Testis (tissue), 3 donors: Measurements from ENCODE around the gene ARHGAP12. TPM values are rescaled to one million over a fixed set of nuclear protein-coding genes. Genes with fewer than 3 reads are reported as not detected.

ENCODE experiments used
- DNase-seq: peaks from one replicate; pipeline ENCODE4 v3.0.0-alpha.2; 2019
- H3K27ac ChIP-seq, 2 donors: fragments of 200-600 bp; sonication (generic); one replicate each; pipeline ENCODE4 v1.5.1; 2019
- H3K27me3 ChIP-seq: fragments of 200-600 bp; sonication (generic); one replicate; pipeline ENCODE4 v1.5.1; 2019
- H3K36me3 ChIP-seq: fragments of 200-600 bp; sonication (generic); one replicate; pipeline ENCODE4 v1.5.1; 2017; ENCODE audit warnings: low read depth; ENCODE audit errors: missing control alignments
- H3K4me1 ChIP-seq: fragments of 200-600 bp; sonication (generic); one replicate; pipeline ENCODE4 v1.5.1; 2019
- H3K4me3 ChIP-seq, 2 donors: fragments of 200-600 bp; sonication (generic); one replicate each; pipeline ENCODE4 v1.5.1; 2017 to 2019
- H3K9me3 ChIP-seq: fragments of 200-600 bp; sonication (generic); one replicate; pipeline ENCODE4 v1.5.1; 2017
- POLR2A ChIP-seq: fragments of 450-650 bp; IDR thresholded peaks from one replicate; pipeline ENCODE4 v1.6.1; 2017; ENCODE audit warnings: antibody characterized with exemption, mild to moderate bottlenecking, moderate library complexity
- WGBS, 2 donors: methylation state at CpG; one replicate each; pipeline ENCODE4 v1.1.5; 2018; 5-methylcytosine and 5-hydroxymethylcytosine counted together
- intact Hi-C: fragments of 100-400 bp; cut with DNase I; formaldehyde crosslinking; loops from one replicate; pipeline ENCODE4 v1.15.1; 2023; ENCODE audit warnings: low total_unique reads
- polyA plus RNA-seq: library from polyadenylated mRNA; stranded (reverse); fragments of 350-450 nt; fragmentation: Illumina TruSeq; extraction: RNeasy Lipid Tissue Mini Kit (QIAGEN cat#74804); gene quantifications from one replicate; pipeline ENCODE4 v1.2.3, GENCODE V29; 2014; ENCODE audit warnings: low read depth, low replicate concordance; ENCODE audit not compliant: insufficient read depth
- total RNA-seq, 2 donors: library from RNA; depleted of rRNA; stranded (reverse); fragments of >200 nt; gene quantifications; one replicate each; pipeline ENCODE4 v1.2.3, GENCODE V29; 2016
- TF ChIP-seq, protein P1 (sequence below), 3 experiments: fragments of 450-650 bp in 2 of 3; fragments of 200-600 bp in 1 of 3; sonication (generic) in 1 of 3; IDR thresholded peaks; one replicate each; pipeline ENCODE4 v1.5.1; 2016 to 2019; ENCODE audit warnings: antibody characterized with exemption in 3 of 3, mild to moderate bottlenecking in 2 of 3, moderate library complexity in 1 of 3

Gene ARHGAP12
- total and polyA plus RNA-seq, 3 donors from 2014 or later: 11.7 to 36.1 (median 33.1) TPM

DNA sequence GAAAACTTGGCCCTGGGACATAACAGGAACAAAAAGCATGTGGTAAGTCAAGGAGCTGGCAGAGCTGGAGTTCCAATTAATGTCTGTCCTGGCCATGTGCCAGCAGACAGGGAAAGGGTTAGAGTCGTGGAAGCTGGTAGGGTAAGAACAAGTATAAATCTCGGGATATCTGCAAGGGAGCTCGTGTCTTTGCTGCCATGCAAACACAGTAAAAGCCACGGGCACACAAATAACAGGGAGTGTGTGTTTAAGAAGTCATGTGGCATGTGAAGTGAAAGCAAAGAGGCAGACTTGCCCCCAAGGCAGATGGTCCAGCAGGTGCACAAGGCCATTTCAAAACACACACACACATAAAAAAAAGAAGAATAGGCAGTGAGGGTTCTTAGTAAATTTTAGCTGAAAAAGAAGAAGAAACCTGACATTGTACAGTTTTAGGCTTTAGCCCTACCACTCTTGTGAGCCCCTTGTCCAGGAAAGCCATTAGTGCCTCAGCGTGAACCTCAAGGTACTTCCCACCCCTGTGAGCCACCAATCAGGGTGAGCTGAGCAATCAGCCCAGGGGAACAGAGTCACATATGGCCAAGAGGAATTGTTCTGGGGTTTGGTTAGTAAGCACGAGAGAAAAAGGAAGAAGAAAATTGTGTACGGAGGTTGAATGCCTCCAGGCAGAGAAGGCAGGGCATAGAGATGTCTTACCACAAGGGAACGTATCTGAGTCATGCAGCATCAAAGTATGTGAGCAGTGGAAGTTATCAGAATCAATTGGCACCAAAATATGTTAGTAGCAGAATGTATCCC, 32.8 kb upstream of the ARHGAP12 start:
- Histone ChIP-seq H3K27me3 (no peaks in the 10 kb centered on the region), H3K27ac (no peak overlapping the region), H3K9me3 (no peaks in the 10 kb centered on the region), H3K4me3 (no peak overlapping the region), H3K4me1 (no peaks in the 10 kb centered on the region), H3K36me3 (no peaks in the 10 kb centered on the region)
- TF ChIP-seq, protein P1, sequence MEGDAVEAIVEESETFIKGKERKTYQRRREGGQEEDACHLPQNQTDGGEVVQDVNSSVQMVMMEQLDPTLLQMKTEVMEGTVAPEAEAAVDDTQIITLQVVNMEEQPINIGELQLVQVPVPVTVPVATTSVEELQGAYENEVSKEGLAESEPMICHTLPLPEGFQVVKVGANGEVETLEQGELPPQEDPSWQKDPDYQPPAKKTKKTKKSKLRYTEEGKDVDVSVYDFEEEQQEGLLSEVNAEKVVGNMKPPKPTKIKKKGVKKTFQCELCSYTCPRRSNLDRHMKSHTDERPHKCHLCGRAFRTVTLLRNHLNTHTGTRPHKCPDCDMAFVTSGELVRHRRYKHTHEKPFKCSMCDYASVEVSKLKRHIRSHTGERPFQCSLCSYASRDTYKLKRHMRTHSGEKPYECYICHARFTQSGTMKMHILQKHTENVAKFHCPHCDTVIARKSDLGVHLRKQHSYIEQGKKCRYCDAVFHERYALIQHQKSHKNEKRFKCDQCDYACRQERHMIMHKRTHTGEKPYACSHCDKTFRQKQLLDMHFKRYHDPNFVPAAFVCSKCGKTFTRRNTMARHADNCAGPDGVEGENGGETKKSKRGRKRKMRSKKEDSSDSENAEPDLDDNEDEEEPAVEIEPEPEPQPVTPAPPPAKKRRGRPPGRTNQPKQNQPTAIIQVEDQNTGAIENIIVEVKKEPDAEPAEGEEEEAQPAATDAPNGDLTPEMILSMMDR (IDR thresholded peaks at IDR 0.05): no peak
- no peak for TF ChIP-seq POLR2A
- intact Hi-C loops: no loop called here
- 73 to 75% methylated on average over 8 of the region's 8 CpGs for WGBS, 2 donors
- DNase-seq: no peak

DNA sequence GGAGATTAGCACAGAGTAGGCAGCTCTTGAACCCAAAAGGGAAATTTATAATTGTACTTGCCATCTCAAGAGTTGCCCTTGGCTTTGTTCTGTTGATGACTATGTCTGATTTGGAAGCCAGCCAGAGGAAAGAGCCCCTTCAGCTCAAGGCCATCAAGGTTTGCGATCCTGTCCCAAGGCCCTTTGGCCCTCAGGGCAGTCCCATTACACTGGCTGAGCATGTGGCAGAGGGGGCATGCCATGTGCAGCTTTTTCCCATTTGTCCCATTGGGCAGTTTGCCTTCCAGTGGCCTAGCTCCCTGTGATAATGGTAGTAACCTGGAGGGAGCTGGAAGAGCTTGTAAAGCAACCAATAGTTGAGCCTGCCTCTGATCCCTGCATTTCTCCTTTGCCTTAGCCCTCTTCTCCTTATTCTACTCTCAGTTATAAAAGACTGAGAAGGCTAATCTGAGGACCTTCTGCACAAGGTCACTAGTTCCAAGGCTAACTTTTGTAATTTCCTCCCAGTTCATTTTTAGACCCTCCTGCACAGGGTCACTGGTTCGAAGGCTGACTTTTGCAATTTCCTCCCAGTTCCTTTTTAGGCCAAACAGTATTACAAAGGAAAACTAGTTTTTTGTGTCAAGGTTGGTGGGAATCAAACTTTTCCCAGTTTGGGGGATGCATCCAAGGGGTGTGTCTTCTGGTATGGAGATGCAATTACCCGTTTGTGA, 31.0 kb upstream of the ARHGAP12 start:
- no peak overlapping the region for H3K4me3 ChIP-seq
- TF ChIP-seq, protein P1 (IDR thresholded peaks at IDR 0.05): no peak
- no peak for TF ChIP-seq POLR2A
- no peak overlapping the region for H3K27ac ChIP-seq
- intact Hi-C loops: no loop called here
- WGBS, 2 donors: 36 to 66% methylated on average over 3 of the region's 3 CpGs
- no peaks in the 10 kb centered on the region for H3K4me1 ChIP-seq
- DNase-seq: no peak
- H3K9me3 ChIP-seq: no peaks in the 10 kb centered on the region
- H3K36me3 ChIP-seq: no peaks in the 10 kb centered on the region
- no peaks in the 10 kb centered on the region for H3K27me3 ChIP-seq

DNA sequence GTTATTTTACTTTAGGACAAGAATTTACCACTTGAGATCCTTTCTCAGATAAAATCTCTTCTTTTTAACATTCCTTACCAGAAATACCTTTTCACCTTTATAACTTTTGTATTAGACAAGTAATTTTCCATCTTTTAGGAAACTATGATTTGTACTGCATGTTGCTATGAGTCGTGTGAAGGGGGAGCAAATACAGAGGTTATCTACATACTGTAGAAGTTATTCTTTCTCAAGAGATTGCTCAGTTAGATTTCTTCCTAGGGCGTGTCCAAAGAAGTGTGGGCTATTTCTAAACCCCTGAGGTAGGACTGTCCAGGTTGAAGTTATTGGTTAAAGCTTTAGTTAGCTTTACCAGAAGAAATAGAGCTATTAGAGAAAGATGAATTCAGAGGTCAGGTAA, 30.2 kb upstream of the ARHGAP12 start:
- WGBS, 2 donors: 89 to 90% methylated on average over 2 of the region's 2 CpGs
- TF ChIP-seq, protein P1 (IDR thresholded peaks at IDR 0.05): no peak
- TF ChIP-seq POLR2A: no peak
- Histone ChIP-seq H3K4me3 (no peak overlapping the region), H3K27me3 (no peaks in the 10 kb centered on the region), H3K4me1 (no peaks in the 10 kb centered on the region), H3K9me3 (no peaks in the 10 kb centered on the region), H3K27ac (no peak overlapping the region), H3K36me3 (no peaks in the 10 kb centered on the region)
- no peak for DNase-seq
- intact Hi-C loops: no loop called here

DNA sequence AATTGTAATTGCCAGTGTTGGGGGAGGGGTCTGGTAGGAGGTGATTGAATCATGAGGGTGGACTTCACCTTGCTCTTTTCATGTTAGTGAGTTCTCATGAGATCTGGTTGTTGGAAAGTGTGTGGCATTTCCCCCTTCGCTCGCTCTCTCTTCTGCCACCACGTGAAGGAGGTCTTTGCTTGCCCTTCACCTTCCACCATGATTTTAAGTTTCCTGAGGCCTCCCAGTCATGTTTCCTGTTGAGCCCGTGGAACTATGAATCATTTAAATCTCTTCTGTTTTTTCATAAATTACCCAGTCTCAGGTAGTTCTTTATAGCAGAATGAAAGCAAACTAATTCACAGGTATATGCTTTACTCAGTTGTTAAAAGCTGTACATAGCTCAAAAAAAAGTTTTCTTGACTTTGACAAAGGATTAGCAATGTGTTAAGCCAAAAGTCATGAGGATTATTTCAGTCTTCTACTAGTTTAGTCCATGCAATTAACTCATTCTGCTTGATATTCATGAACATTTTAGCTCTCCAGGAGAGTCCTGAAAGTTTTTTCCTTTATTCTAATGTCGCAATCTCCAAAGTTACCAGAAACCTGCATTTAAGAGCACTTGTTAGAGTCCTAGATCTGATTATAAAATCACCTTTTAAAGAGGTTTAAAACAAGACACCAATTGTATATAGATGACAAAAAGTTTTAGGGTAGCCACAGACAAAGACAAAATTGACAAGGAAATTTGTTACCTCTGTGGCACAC, 27.7 kb upstream of the ARHGAP12 start:
- no peak for DNase-seq
- Histone ChIP-seq H3K4me1 (no peaks in the 10 kb centered on the region), H3K4me3 (no peak overlapping the region), H3K36me3 (no peaks in the 10 kb centered on the region), H3K27me3 (no peaks in the 10 kb centered on the region), H3K27ac (no peak overlapping the region), H3K9me3 (no peaks in the 10 kb centered on the region)
- WGBS, 2 donors: 91 to 95% methylated on average over 5 of the region's 5 CpGs
- TF ChIP-seq POLR2A: no peak
- TF ChIP-seq, protein P1 (IDR thresholded peaks at IDR 0.05): no peak
- intact Hi-C loops: no loop called here
